ENCODE measurements around the gene PTPN13.

DNA sequence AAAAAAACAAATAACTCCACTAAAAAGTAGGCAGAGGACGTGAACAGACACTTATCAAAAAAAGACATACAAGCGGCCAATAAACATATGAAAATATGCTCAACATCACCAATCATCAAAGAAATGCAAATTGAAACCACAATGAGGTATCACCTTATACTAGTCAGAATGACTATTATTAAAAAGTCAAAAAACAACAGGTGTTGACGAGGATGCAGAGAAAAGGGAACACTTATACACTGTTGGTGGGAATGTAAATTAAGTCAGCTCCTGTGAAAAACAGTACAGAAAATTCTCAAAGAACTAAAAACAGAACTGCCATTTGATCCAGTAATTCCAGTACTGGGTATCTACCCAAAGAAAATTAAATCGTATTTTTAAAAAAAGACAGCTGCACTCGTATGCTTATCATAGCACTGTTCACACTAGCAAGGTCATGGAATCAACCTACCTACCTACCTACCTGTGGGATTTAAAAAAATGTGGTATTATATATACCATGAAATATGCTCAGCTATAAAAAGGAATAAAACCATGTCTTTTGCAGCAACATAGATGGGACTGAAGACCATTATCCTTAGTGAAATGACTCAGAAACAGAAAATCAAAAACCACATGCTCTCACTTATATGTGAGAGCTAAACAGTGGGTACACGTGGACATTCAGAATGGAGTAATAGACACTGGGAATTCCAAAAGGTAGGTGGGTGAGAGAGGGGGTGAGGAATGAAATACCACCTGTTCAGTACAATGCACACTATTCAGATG is 24.8 kb upstream of the PTPN13 start:
- TF ChIP-seq, protein P1, sequence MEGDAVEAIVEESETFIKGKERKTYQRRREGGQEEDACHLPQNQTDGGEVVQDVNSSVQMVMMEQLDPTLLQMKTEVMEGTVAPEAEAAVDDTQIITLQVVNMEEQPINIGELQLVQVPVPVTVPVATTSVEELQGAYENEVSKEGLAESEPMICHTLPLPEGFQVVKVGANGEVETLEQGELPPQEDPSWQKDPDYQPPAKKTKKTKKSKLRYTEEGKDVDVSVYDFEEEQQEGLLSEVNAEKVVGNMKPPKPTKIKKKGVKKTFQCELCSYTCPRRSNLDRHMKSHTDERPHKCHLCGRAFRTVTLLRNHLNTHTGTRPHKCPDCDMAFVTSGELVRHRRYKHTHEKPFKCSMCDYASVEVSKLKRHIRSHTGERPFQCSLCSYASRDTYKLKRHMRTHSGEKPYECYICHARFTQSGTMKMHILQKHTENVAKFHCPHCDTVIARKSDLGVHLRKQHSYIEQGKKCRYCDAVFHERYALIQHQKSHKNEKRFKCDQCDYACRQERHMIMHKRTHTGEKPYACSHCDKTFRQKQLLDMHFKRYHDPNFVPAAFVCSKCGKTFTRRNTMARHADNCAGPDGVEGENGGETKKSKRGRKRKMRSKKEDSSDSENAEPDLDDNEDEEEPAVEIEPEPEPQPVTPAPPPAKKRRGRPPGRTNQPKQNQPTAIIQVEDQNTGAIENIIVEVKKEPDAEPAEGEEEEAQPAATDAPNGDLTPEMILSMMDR (IDR thresholded peaks at IDR 0.05): no peak
- TF ChIP-seq POLR2A (IDR thresholded peaks at IDR 0.05): no peak
